Chondrocyte (in vitro differentiated cells): Measurements from ENCODE around the gene TGM1. TPM values are rescaled to one million over a fixed set of nuclear protein-coding genes. Genes with fewer than 3 reads are reported as not detected.

Experiments used
- DNase-seq: peaks from one replicate; pipeline ENCODE4 v3.0.0; 2021; ENCODE audit warnings: mixed read lengths, low spot score
- H3K27ac Mint-ChIP-seq: one replicate; pipeline ENCODE4 v1.8.0; 2021; ENCODE audit warnings: mild to moderate bottlenecking, moderate library complexity, mixed read lengths; ENCODE audit not compliant: unreplicated experiment
- H3K27me3 Mint-ChIP-seq: 2 replicates; pipeline ENCODE4 v1.8.0; 2021; ENCODE audit warnings: low read depth, mixed read lengths
- H3K36me3 Mint-ChIP-seq: 2 replicates; pipeline ENCODE4 v1.8.0; 2021; ENCODE audit warnings: low read depth, mixed read lengths
- H3K4me1 Mint-ChIP-seq: 2 replicates; pipeline ENCODE4 v1.8.0; 2021; ENCODE audit warnings: low read depth, mild to moderate bottlenecking, mixed read lengths
- H3K4me3 Mint-ChIP-seq: one replicate; pipeline ENCODE4 v1.8.0; 2021; ENCODE audit warnings: mild to moderate bottlenecking, moderate library complexity, mixed read lengths; ENCODE audit not compliant: unreplicated experiment
- H3K9me3 Mint-ChIP-seq: 2 replicates; pipeline ENCODE4 v1.8.0; 2021; ENCODE audit warnings: low read depth, mixed read lengths
- CTCF ChIP-seq: fragments of 200-600 bp; sonication (generic); IDR thresholded peaks from 2 replicates; pipeline ENCODE4 v1.5.0; 2021; ENCODE audit warnings: antibody characterized with exemption, mild to moderate bottlenecking, moderate library complexity
- total RNA-seq: library from RNA; stranded (reverse); gene quantifications from 3 replicates; pipeline ENCODE4 v1.2.1, GENCODE V29; 2021

Gene TGM1
- total RNA-seq, 1 donor from 2014 or later: 3.3 TPM

- DNase-seq: peak; percentile 78
- no peak overlapping the region for H3K4me3 Mint-ChIP-seq
- no peak for TF ChIP-seq CTCF
- no peaks in the 10 kb centered on the region for H3K9me3 Mint-ChIP-seq
- no peaks in the 10 kb centered on the region for H3K27me3 Mint-ChIP-seq
- H3K36me3 Mint-ChIP-seq: peaks cover 8% of the 10 kb centered on the region
- peaks cover 39% of the 10 kb centered on the region for H3K4me1 Mint-ChIP-seq
- H3K27ac Mint-ChIP-seq: no peak overlapping the region
Measured at GRCh38 chr14:24254630-24255392, 8.2 kb downstream of the TGM1 start.

GRCh38 chr14:24253936-24254335 is 9.0 kb downstream of the TGM1 start:
- H3K4me3 Mint-ChIP-seq: no peak overlapping the region
- TF ChIP-seq CTCF: no peak
- H3K27ac Mint-ChIP-seq: no peak overlapping the region
- DNase-seq: peak; percentile 42
- H3K36me3 Mint-ChIP-seq: peaks cover 8% of the 10 kb centered on the region
- no peaks in the 10 kb centered on the region for H3K9me3 Mint-ChIP-seq
- H3K27me3 Mint-ChIP-seq: no peaks in the 10 kb centered on the region
- H3K4me1 Mint-ChIP-seq: peaks cover 32% of the 10 kb centered on the region

- H3K9me3 Mint-ChIP-seq: no peaks in the 10 kb centered on the region
- peak; percentile 3 for TF ChIP-seq CTCF
- H3K27ac Mint-ChIP-seq: no peak overlapping the region
- H3K36me3 Mint-ChIP-seq: peaks cover 8% of the 10 kb centered on the region
- peak; percentile 72 for DNase-seq
- H3K27me3 Mint-ChIP-seq: no peaks in the 10 kb centered on the region
- H3K4me1 Mint-ChIP-seq: peaks cover 24% of the 10 kb centered on the region
- no peak overlapping the region for H3K4me3 Mint-ChIP-seq
Measured at GRCh38 chr14:24252289-24253124, 10.5 kb downstream of the TGM1 start.

GRCh38 chr14:24251880-24252288 is 11.1 kb downstream of the TGM1 start:
- H3K4me1 Mint-ChIP-seq: peaks cover 18% of the 10 kb centered on the region

More at GRCh38 chr14:24251880-24252288, 11.1 kb downstream of the TGM1 start:
- Mint-ChIP-seq H3K9me3 (no peaks in the 10 kb centered on the region), H3K36me3 (peaks cover 8% of the 10 kb centered on the region), H3K27ac (peak overlapping the region; percentile 65), H3K27me3 (no peaks in the 10 kb centered on the region), H3K4me3 (no peak overlapping the region)
- peak; percentile 34 for TF ChIP-seq CTCF
- DNase-seq: peak; percentile 15
